Progenitor cell of endocrine pancreas (in vitro differentiated cells): Measurements from ENCODE around the gene PLA2G3. TPM values are rescaled to one million over a fixed set of nuclear protein-coding genes. Genes with fewer than 3 reads are reported as not detected.

ENCODE experiments used
- DNase-seq: peaks from one replicate; pipeline ENCODE4 v3.0.0; 2021; ENCODE audit warnings: low spot score; ENCODE audit not compliant: unreplicated experiment
- H3K27ac Mint-ChIP-seq: 2 replicates; pipeline ENCODE4 v1.8.0; 2021; ENCODE audit warnings: mild to moderate bottlenecking, moderate library complexity, mixed read lengths
- H3K27me3 Mint-ChIP-seq: 2 replicates; pipeline ENCODE4 v1.8.0; 2021; ENCODE audit warnings: mixed read lengths
- H3K36me3 Mint-ChIP-seq: 2 replicates; pipeline ENCODE4 v1.8.0; 2022; ENCODE audit warnings: mixed read lengths; ENCODE audit not compliant: insufficient read depth
- H3K4me1 Mint-ChIP-seq: 2 replicates; pipeline ENCODE4 v1.8.0; 2021; ENCODE audit warnings: low read depth, mixed read lengths
- H3K4me3 Mint-ChIP-seq: 2 replicates; pipeline ENCODE4 v1.8.0; 2021; ENCODE audit warnings: low read depth, mild to moderate bottlenecking, moderate library complexity, mixed read lengths
- H3K9me3 Mint-ChIP-seq: 2 replicates; pipeline ENCODE4 v1.8.0; 2021; ENCODE audit warnings: low read depth, mixed read lengths
- total RNA-seq: library from RNA; stranded (reverse); gene quantifications from 2 replicates; pipeline ENCODE4 v1.2.1, GENCODE V29; 2021
- TF ChIP-seq, protein P1 (sequence below): fragments of 200-600 bp; sonication (generic); IDR thresholded peaks from one replicate; pipeline ENCODE4 v1.5.0; 2021; ENCODE audit warnings: antibody characterized with exemption, mild to moderate bottlenecking; ENCODE audit not compliant: unreplicated experiment

PLA2G3 gene
- total RNA-seq, 1 donor from 2014 or later, result 2.6 TPM

DNA sequence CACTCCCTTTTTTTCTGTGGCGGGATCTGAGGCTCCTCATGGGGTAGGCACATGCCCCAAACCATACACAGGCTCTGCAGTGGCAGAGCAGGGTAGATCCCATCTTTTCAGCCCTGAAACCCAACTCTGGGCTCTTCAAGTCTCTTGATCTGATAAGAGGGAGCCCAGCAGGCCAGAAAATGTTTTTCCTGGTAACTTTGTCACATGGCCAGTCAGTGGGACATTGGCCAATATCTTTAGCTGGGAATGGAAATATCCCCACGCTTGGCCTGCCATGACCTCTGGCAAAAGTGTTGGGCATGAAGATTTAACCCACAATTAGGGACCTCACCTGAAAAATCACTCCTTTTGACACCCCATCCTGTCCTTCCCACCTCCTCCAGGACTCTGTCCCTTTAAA, 9.4 kb downstream of the PLA2G3 start:
- no peak overlapping the region for H3K4me3 Mint-ChIP-seq
- no peaks in the 10 kb centered on the region for H3K27me3 Mint-ChIP-seq
- peaks cover 2% of the 10 kb centered on the region for H3K4me1 Mint-ChIP-seq
- TF ChIP-seq, protein P1, sequence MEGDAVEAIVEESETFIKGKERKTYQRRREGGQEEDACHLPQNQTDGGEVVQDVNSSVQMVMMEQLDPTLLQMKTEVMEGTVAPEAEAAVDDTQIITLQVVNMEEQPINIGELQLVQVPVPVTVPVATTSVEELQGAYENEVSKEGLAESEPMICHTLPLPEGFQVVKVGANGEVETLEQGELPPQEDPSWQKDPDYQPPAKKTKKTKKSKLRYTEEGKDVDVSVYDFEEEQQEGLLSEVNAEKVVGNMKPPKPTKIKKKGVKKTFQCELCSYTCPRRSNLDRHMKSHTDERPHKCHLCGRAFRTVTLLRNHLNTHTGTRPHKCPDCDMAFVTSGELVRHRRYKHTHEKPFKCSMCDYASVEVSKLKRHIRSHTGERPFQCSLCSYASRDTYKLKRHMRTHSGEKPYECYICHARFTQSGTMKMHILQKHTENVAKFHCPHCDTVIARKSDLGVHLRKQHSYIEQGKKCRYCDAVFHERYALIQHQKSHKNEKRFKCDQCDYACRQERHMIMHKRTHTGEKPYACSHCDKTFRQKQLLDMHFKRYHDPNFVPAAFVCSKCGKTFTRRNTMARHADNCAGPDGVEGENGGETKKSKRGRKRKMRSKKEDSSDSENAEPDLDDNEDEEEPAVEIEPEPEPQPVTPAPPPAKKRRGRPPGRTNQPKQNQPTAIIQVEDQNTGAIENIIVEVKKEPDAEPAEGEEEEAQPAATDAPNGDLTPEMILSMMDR, result no peak
- H3K9me3 Mint-ChIP-seq, result no peaks in the 10 kb centered on the region
- H3K27ac Mint-ChIP-seq, result no peak overlapping the region
- H3K36me3 Mint-ChIP-seq, result no peaks in the 10 kb centered on the region
- no peak for DNase-seq

DNA sequence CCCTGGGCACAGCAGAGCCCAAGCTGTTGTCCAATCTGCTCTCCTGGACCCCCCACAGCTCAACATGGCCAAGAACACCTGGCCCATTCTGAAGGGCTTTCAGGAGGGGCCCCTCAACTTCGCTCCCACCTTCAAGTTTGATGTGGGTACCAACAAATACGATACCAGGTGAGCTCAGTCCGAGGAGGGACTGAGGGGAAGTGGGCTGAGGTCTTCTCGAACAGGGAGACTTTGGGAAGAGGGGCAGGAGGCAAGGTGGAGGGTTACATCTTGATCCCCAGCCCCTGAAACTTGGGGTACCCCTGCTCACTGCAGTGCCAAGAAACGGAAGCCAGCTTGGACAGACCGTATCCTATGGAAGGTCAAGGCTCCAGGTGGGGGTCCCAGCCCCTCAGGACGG, 12.2 kb downstream of the PLA2G3 start:
- H3K4me1 Mint-ChIP-seq, result peaks cover 5% of the 10 kb centered on the region
- no peaks in the 10 kb centered on the region for H3K9me3 Mint-ChIP-seq
- no peak overlapping the region for H3K27ac Mint-ChIP-seq
- no peaks in the 10 kb centered on the region for H3K27me3 Mint-ChIP-seq
- TF ChIP-seq, protein P1, result no peak
- H3K4me3 Mint-ChIP-seq, result no peak overlapping the region
- DNase-seq, result no peak
- no peaks in the 10 kb centered on the region for H3K36me3 Mint-ChIP-seq

DNA sequence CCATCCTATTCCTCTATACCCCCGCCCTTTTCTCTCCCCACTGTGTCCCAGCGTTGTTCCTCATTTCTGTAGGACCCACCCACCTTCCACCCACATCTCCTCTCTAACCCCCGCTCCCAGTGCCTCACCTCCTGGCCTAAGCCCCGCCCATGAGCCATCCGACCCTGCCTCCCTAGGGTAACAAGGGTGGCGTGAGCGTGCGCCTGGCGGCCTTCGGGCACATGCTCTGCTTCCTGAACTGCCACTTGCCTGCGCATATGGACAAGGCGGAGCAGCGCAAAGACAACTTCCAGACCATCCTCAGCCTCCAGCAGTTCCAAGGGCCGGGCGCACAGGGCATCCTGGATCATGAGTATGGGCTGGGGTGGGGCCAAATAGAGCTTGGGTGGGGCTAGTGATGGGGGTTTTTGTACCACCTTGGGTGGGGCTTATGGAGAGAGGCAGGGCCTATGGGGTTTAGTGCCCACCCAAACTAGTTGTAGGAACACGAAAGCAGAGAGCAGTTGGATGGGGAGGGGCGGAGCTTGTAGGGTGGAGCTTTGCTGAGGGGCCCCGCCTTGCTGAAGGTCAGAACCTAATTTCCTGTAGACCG, 13.0 kb downstream of the PLA2G3 start:
- Mint-ChIP-seq H3K36me3 (no peaks in the 10 kb centered on the region), H3K4me1 (peaks cover 6% of the 10 kb centered on the region), H3K4me3 (no peak overlapping the region), H3K9me3 (no peaks in the 10 kb centered on the region), H3K27ac (no peak overlapping the region), H3K27me3 (no peaks in the 10 kb centered on the region)
- TF ChIP-seq, protein P1, result no peak
- DNase-seq, result no peak

DNA sequence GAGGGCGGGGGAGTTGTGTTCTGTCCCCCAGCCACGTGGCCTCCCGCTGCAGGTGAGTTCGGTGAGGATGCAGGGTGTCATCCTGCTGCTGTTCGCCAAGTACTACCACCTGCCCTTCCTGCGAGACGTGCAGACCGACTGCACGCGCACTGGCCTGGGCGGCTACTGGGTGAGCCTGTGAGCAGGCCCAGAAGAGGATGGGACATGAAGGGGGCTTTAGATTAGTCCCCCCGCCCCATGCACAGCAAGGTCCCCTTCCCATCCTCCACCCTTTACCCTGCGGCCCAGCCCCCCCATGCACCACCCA, 13.5 kb downstream of the PLA2G3 start:
- DNase-seq, result no peak
- Mint-ChIP-seq H3K4me1 (peaks cover 8% of the 10 kb centered on the region), H3K27me3 (no peaks in the 10 kb centered on the region), H3K36me3 (no peaks in the 10 kb centered on the region), H3K9me3 (no peaks in the 10 kb centered on the region), H3K27ac (no peak overlapping the region), H3K4me3 (no peak overlapping the region)
- TF ChIP-seq, protein P1, result no peak

DNA sequence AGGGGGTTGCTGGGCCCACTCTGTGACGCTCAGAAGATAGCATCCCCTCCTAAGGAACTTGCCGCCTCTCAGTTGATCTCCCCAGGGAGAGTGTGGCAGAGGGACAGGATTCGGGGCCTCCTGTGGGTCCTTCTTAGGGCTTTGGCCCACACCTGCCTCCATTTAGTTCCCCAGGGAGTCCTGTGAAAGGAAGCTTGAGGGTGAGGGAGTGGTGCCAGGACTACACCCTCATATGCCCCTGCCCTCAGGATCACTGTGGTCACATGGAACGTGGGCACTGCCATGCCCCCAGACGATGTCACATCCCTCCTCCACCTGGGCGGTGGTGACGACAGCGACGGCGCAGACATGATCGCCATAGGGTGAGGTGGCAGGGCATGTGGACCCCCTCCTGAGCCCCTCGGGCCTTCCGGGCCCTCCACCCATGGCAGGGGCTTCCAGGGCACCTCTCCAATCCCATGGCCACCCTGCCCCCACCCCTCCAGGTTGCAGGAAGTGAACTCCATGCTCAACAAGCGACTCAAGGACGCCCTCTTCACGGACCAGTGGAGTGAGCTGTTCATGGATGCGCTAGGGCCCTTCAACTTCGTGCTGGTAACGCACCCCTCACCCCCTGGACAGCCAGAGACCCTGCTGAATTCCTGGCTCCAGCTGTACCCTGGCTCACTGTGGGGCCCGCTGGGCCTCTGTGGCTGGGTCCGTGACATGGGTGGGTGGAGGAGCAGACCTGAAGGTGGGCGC, 14.0 kb downstream of the PLA2G3 start:
- H3K27ac Mint-ChIP-seq, result no peak overlapping the region
- no peaks in the 10 kb centered on the region for H3K9me3 Mint-ChIP-seq
- no peak overlapping the region for H3K4me3 Mint-ChIP-seq
- TF ChIP-seq, protein P1, result no peak
- H3K27me3 Mint-ChIP-seq, result no peaks in the 10 kb centered on the region
- peaks cover 6% of the 10 kb centered on the region for H3K4me1 Mint-ChIP-seq
- no peak for DNase-seq
- H3K36me3 Mint-ChIP-seq, result no peaks in the 10 kb centered on the region
